ENCODE results near the gene REM2. TPM values are rescaled to one million over a fixed set of nuclear protein-coding genes. Genes with fewer than 3 reads are reported as not detected.

REM2 gene
- total RNA-seq, 1 experiment from 2014 or later = 1.2 TPM

DNA sequence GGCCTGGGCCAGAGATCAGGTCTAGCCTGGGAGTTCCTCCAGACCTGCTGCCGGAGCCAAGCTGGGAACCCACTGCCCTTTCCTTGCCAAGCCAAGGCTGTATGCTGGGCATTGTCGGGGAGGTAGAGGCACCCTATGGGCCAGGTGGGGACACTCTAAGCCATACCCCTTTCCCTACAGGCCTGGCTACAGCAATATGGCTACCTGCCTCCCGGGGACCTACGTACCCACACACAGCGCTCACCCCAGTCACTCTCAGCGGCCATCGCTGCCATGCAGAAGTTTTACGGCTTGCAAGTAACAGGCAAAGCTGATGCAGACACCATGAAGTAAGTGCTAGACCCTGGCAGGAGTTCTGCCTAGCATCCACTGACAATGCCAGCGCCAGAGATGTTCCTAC, 41.7 kb upstream of the REM2 start:
- Histone ChIP-seq H3K23me2 (ENCODE audit: insufficient read length, low read depth, low read length, poor library complexity, severe bottlenecking) (peaks cover 8% of the 10 kb centered on the region), H2AFZ (ENCODE audit: low read length) (no peak overlapping the region), H3K23ac (ENCODE audit: insufficient read length, low read depth, low read length) (no peak overlapping the region), H2AK5ac (ENCODE audit: insufficient read length, low read length) (no peak overlapping the region), H2BK5ac (ENCODE audit: insufficient read length, low read length) (no peak overlapping the region), H4K91ac (ENCODE audit: insufficient read length, low read depth, low read length) (no peak overlapping the region), H2BK120ac (ENCODE audit: low read depth, low read length, poor library complexity, severe bottlenecking) (no peak overlapping the region), H3K4me1 (ENCODE audit: insufficient read depth, low read length) (peaks cover 9% of the 10 kb centered on the region; the same call in 1 of the 2 replicates), H3K27ac (ENCODE audit: insufficient read length, low read depth, low read length) (no peak overlapping the region), H3K4me2 (ENCODE audit: insufficient read depth, insufficient read length, low read length) (no peak overlapping the region), H3K18ac (ENCODE audit: insufficient read length, low read depth, low read length) (no peak overlapping the region), H4K20me1 (ENCODE audit: control insufficient read depth, insufficient read depth, insufficient read length) (no peaks in the 10 kb centered on the region), H2BK20ac (ENCODE audit: low read depth, low read length, poor library complexity, severe bottlenecking) (no peak overlapping the region), H3K79me1 (ENCODE audit: insufficient read depth, low read depth, low read length, poor library complexity, severe bottlenecking) (no peaks in the 10 kb centered on the region), H3K9me3 (ENCODE audit: control insufficient read depth, low read depth, low read length) (no peaks in the 10 kb centered on the region), H4K5ac (ENCODE audit: insufficient read length, low read depth, low read length) (no peak overlapping the region), H3K27me3 (ENCODE audit: insufficient read depth, low read length) (no peaks in the 10 kb centered on the region), H2BK12ac (ENCODE audit: insufficient read length, low read depth, low read length) (no peak overlapping the region), H3K14ac (ENCODE audit: insufficient read depth, low read length) (no peak overlapping the region), H3K56ac (ENCODE audit: insufficient read length, low read depth, low read length) (no peak overlapping the region), H3K79me2 (ENCODE audit: insufficient read depth, low read length) (no peaks in the 10 kb centered on the region; the same call in 1 of the 2 replicates), H4K8ac (replicated peaks; ENCODE audit: insufficient read length, low read depth, low read length) (no peak overlapping the region), H3K9ac (ENCODE audit: extremely low read depth, insufficient read length, low read length) (no peak overlapping the region), H3T11ph (ENCODE audit: low read length) (no peak overlapping the region), H3K4ac (ENCODE audit: low read depth, low read length) (no peak overlapping the region), H2BK15ac (ENCODE audit: low read depth, low read length) (no peak overlapping the region)
- Mint-ChIP-seq H3K4me3 (no peak overlapping the region), H3K27ac (peak overlapping the region in 1 of 3 experiments; percentile 46; a peak in 1 of 7 replicates), H3K36me3 (ENCODE audit: insufficient read depth in 1 of 3, low read depth in 3 of 3) (peaks cover 16 to 57% (median 49%) of the 10 kb centered on the region in 3 experiments), H3K9me3 (no peaks in the 10 kb centered on the region), H3K4me1 (peaks cover 23 to 26% of the 10 kb centered on the region in 2 experiments), H3K27me3 (ENCODE audit: low read depth) (no peaks in the 10 kb centered on the region)
- WGBS (ENCODE audit: extremely low coverage, insufficient read length, low lambda C conversion rate) = no CpG with 5 or more reads among the region's 9 CpGs
- TF ChIP-seq, protein P1, sequence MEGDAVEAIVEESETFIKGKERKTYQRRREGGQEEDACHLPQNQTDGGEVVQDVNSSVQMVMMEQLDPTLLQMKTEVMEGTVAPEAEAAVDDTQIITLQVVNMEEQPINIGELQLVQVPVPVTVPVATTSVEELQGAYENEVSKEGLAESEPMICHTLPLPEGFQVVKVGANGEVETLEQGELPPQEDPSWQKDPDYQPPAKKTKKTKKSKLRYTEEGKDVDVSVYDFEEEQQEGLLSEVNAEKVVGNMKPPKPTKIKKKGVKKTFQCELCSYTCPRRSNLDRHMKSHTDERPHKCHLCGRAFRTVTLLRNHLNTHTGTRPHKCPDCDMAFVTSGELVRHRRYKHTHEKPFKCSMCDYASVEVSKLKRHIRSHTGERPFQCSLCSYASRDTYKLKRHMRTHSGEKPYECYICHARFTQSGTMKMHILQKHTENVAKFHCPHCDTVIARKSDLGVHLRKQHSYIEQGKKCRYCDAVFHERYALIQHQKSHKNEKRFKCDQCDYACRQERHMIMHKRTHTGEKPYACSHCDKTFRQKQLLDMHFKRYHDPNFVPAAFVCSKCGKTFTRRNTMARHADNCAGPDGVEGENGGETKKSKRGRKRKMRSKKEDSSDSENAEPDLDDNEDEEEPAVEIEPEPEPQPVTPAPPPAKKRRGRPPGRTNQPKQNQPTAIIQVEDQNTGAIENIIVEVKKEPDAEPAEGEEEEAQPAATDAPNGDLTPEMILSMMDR (conservative IDR thresholded peaks at IDR 0.05) = no peak
- DNase-seq = no peak
